Fibroblast of the conjunctiva (primary cell): ENCODE results near the gene NANOS2.
A peak's percentile ranks its signal among the peaks of the same experiment; 100 is the strongest.

ENCODE experiments used
- DNase-seq: peaks from one replicate; pipeline ENCODE4 v3.0.0-alpha.2; 2010; ENCODE audit warnings: low read depth

NANOS2 gene

GRCh38 chr19:45895519-45895972 is 19.0 kb downstream of the NANOS2 start:
- no peak for DNase-seq

- DNase-seq = no peak
Measured at GRCh38 chr19:45890877-45891276, 23.7 kb downstream of the NANOS2 start.

GRCh38 chr19:45889210-45889885 is 25.2 kb downstream of the NANOS2 start:
- DNase-seq = no peak

GRCh38 chr19:45887200-45887710 is 27.3 kb downstream of the NANOS2 start:
- DNase-seq = no peak

- peak; percentile 75 for DNase-seq
Measured at GRCh38 chr19:45886427-45887199, 28.0 kb downstream of the NANOS2 start.

- peak; percentile 82 for DNase-seq
Measured at GRCh38 chr19:45885556-45886426, 28.8 kb downstream of the NANOS2 start, which contains the start of gene IRF2BP1. Gene IRF2BP1, minus strand, starts transcription at chr19:45886141. Its CDS starts 367 bp downstream, at chr19:45885774.

- DNase-seq = no peak
Measured at GRCh38 chr19:45884682-45885555, 29.7 kb downstream of the NANOS2 start.

- DNase-seq = no peak
Measured at GRCh38 chr19:45883881-45884681, 30.5 kb downstream of the NANOS2 start.

GRCh38 chr19:45883586-45883880 is 31.0 kb downstream of the NANOS2 start:
- DNase-seq = no peak

- DNase-seq = peak; percentile 82
Measured at GRCh38 chr19:45882652-45883585, 31.7 kb downstream of the NANOS2 start.

GRCh38 chr19:45881909-45882528 is 32.6 kb downstream of the NANOS2 start:
- DNase-seq = no peak

GRCh38 chr19:45881082-45881908 is 33.3 kb downstream of the NANOS2 start:
- no peak for DNase-seq

- no peak for DNase-seq
Measured at GRCh38 chr19:45879971-45880370, 34.6 kb downstream of the NANOS2 start.

GRCh38 chr19:45879055-45879454 is 35.5 kb downstream of the NANOS2 start:
- no peak for DNase-seq

- DNase-seq = no peak
Measured at GRCh38 chr19:45878043-45878794, 36.4 kb downstream of the NANOS2 start.

- no peak for DNase-seq
Measured at GRCh38 chr19:45876411-45877197, 38.0 kb downstream of the NANOS2 start.

- DNase-seq = no peak
Measured at GRCh38 chr19:45876161-45876410, 38.5 kb downstream of the NANOS2 start.
